Fibroblast of lung (primary cell): ENCODE results near the gene SCFD2.

Experiments
- EZH2 ChIP-seq: IDR thresholded peaks from 2 replicates; pipeline ENCODE4 v1.5.1; 2012; ENCODE audit warnings: low read length, control low read depth, mild to moderate bottlenecking; ENCODE audit errors: missing control alignments
- TF ChIP-seq, protein P1 (sequence below), 2 donors: IDR thresholded peaks in 1 of 2; conservative IDR thresholded peaks in 1 of 2; 1 replicate in 1 of 2; 2 replicates in 1 of 2; pipeline ENCODE4 v1.5.1; 2011 to 2012; ENCODE audit warnings: low read length in 2 of 2, control low read depth in 1 of 2, inconsistent platforms in 1 of 2, low read depth in 1 of 2, mild to moderate bottlenecking in 1 of 2

- TF ChIP-seq, protein P1, sequence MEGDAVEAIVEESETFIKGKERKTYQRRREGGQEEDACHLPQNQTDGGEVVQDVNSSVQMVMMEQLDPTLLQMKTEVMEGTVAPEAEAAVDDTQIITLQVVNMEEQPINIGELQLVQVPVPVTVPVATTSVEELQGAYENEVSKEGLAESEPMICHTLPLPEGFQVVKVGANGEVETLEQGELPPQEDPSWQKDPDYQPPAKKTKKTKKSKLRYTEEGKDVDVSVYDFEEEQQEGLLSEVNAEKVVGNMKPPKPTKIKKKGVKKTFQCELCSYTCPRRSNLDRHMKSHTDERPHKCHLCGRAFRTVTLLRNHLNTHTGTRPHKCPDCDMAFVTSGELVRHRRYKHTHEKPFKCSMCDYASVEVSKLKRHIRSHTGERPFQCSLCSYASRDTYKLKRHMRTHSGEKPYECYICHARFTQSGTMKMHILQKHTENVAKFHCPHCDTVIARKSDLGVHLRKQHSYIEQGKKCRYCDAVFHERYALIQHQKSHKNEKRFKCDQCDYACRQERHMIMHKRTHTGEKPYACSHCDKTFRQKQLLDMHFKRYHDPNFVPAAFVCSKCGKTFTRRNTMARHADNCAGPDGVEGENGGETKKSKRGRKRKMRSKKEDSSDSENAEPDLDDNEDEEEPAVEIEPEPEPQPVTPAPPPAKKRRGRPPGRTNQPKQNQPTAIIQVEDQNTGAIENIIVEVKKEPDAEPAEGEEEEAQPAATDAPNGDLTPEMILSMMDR (conservative IDR thresholded peaks at IDR 0.05 in 1 of 2, IDR thresholded peaks at IDR 0.05 in 1 of 2; ENCODE audit: low read depth in 1 of 2, low read length in 2 of 2), result no peak
- no peak for TF ChIP-seq EZH2
These were observed 179.8 kb downstream of the SCFD2 start for GRCh38 chr4:53185869-53186585.
